ENCODE results near the gene ATP1A2.

DNA sequence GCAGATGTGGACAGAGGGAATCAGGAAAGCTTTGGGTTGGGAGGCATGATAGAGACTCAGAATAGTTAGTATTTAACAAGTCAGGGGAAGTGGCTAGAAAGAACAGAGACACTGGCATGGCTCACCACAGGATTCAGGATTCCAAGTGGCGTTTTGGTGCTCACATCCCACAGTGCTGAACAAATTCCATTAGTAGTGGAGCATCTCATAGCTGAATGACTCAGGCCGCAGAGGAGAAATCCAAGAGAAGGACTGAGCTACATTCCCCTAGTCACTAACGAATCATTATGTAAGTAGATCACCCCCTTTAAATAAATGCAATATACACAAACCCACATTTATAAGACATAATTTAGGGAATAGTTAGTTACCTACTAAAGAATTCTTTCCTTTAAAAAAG is 39.3 kb upstream of the ATP1A2 start:
- TF ChIP-seq, protein P1, sequence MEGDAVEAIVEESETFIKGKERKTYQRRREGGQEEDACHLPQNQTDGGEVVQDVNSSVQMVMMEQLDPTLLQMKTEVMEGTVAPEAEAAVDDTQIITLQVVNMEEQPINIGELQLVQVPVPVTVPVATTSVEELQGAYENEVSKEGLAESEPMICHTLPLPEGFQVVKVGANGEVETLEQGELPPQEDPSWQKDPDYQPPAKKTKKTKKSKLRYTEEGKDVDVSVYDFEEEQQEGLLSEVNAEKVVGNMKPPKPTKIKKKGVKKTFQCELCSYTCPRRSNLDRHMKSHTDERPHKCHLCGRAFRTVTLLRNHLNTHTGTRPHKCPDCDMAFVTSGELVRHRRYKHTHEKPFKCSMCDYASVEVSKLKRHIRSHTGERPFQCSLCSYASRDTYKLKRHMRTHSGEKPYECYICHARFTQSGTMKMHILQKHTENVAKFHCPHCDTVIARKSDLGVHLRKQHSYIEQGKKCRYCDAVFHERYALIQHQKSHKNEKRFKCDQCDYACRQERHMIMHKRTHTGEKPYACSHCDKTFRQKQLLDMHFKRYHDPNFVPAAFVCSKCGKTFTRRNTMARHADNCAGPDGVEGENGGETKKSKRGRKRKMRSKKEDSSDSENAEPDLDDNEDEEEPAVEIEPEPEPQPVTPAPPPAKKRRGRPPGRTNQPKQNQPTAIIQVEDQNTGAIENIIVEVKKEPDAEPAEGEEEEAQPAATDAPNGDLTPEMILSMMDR (IDR thresholded peaks at IDR 0.05), result no peak
- TF ChIP-seq POLR2A (IDR thresholded peaks at IDR 0.05), result no peak
